Activated effector memory CD4-positive, alpha-beta T cell treated with anti-CD3 and anti-CD28 coated beads, Interleukin-2, amount 50 U/mL, for 16 hours (primary cell): Measurements from ENCODE around the gene WASF2.

Experiments used
- DNase-seq: peaks from one replicate; pipeline ENCODE4 v3.0.0-alpha.2; 2020

WASF2 gene

GRCh38 chr1:27372022-27372807 is 117.8 kb downstream of the WASF2 start:
- DNase-seq: no peak

DNA sequence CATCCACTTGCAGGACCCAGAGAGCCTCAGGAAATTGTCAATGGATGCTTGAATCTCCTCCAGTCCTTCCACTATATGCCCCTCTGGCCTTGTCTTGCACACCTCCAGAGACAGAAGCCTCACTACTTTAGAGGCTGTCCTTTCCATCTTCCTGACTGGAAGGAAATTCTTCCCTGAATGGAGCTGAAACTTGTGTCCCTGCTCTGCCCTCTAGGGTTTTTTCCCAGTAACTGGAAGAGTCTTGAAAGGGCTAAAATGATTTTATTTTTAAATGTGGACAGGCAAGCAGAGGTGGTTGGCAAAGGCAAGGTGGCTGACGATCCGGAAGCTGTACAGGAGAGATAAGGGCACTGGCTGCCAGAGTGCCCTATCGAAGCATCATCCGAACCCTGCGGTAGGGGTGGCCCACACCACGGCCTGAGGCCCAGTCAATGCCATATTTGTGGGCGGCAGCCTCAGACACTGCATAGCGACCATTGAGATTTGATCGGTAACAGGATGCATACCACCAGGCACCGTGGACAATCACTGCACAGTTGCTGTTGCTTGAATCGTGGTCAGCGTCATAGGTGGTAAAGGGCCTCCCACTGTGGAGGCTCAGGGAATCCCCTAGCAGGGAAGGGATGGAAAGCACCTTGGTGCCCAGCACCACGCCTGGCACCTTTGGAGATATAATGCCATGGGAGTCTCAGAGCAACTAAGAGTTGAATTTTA is 120.9 kb downstream of the WASF2 start:
- DNase-seq: no peak

DNA sequence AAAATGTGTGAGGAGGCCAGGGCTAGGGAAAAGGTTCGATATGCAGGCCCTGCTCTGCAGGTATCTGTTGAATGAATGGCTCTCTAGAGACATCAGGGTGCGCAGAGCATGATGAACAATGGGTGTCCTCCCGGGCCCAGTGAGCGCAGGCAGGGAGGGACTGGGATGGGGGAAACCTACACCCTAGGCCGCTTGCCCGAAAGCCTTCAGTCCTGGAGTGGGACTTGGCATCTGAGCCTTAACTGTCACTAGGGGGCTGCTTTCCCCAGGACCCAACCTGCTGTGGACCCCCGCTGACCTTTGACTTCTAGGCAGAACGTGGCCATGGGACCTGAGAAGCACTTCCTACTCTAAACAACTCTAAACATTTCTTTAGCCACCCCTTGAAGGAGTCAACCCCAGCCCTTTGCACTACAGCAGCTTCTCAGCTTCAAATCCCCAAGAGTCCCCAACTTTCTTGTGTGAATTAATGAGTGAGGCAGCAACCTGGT is 122.8 kb downstream of the WASF2 start:
- no peak for DNase-seq

GRCh38 chr1:27366411-27367159 is 123.4 kb downstream of the WASF2 start, which contains the start of gene MAP3K6:
MAP3K6 (minus strand) TSS chr1:27366961; CDS start chr1:27366597, 364 bp downstream.
- peak; percentile 78 for DNase-seq

DNA sequence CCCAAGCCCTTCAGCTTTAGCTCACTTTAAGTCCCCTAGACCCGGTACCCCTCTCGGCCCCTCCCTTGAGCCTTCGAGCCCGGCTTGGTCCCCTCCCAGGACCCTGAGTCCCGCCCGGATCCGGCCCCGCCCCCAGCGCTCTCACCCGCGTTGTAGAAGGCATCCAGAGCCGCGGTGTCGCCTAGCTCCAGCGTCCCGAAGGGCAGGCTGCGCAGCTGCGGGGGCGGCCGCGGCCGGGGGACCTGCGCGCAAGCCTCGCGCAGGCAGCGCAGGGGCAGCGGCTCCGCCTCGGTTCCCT is 123.9 kb downstream of the WASF2 start:
- peak; percentile 90 for DNase-seq

GRCh38 chr1:27365372-27366112 is 124.4 kb downstream of the WASF2 start:
- peak; percentile 91 for DNase-seq

DNA sequence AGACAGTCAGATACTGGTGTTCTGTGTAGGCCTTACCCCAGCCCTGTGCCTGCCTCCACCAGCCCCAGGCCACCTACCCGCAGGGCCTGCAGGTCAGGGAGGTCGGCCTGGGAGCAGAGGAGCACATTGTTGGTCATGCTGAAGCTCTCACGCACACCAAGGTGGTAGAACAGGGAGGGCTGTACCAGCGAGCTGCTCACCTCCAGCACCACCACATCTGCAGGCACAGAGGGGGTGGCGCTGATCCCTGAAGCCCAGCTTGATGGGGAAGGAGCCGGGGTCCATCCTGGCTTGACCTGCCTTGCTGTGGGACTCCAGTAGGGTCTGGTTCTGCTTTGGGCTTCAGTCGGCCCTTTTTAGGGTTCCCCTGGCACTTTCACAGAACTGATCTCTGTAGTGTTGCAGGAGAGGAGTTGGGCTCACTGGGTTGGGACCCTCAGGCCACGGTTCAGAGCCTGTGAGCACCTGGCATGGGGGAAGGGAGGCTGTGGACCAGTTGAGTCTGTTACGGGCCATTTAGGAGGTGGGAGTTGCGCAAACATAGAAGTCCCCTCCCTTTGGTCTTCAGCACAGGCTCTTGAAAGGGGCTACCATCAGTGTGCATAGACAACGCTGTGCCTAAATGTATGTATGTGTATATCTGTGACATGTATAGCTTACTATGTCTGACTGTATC is 125.1 kb downstream of the WASF2 start:
- DNase-seq: no peak

- DNase-seq: no peak
These were observed 125.9 kb downstream of the WASF2 start for GRCh38 chr1:27363766-27364695.

DNA sequence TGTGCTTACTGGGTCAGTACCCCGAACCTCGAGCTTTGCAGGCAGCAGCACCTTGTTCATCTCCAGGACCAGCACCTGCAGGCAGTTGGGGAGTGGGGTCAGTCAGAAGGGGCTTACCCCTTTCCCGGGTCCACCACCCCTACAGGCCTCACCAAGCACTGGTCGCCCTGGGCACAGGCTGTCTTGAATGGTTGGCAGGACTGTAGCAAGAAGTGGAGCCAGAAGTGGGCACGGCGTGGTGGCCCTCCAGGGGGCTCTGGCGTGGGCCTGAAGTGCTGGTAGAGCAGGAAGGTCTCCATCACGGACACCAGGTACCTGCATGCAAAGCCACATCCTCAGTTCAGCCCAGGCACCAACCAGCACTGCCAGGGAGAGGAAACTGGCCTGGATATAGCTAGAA is 128.4 kb downstream of the WASF2 start:
- DNase-seq: no peak

DNA sequence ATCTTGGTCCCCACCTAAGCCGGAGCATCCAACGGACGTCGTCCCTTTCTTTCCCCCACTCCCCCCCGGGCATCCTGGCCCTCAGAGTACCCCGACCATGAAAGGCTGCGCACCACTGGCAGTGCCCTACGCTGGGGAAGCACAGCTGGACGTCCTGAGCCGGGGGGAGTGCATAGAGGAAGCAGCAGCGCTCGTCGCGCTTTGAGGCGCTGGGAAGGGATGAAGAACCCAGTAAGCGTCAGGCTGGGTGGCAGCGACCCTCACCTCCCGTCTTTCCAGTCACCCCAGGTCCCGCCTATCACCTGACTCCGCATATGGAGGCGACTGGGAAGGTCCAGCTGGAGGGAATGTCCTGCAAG is 128.9 kb downstream of the WASF2 start:
- DNase-seq: no peak

GRCh38 chr1:27360159-27361043 is 129.6 kb downstream of the WASF2 start:
- peak; percentile 86 for DNase-seq

- no peak for DNase-seq
These were observed 130.2 kb downstream of the WASF2 start for GRCh38 chr1:27359822-27360158.

- DNase-seq: no peak
These were observed 131.0 kb downstream of the WASF2 start for GRCh38 chr1:27358928-27359313.

GRCh38 chr1:27358038-27358927 is 131.7 kb downstream of the WASF2 start:
- no peak for DNase-seq

- peak; percentile 93 for DNase-seq
These were observed 132.5 kb downstream of the WASF2 start for GRCh38 chr1:27357281-27358037.

DNA sequence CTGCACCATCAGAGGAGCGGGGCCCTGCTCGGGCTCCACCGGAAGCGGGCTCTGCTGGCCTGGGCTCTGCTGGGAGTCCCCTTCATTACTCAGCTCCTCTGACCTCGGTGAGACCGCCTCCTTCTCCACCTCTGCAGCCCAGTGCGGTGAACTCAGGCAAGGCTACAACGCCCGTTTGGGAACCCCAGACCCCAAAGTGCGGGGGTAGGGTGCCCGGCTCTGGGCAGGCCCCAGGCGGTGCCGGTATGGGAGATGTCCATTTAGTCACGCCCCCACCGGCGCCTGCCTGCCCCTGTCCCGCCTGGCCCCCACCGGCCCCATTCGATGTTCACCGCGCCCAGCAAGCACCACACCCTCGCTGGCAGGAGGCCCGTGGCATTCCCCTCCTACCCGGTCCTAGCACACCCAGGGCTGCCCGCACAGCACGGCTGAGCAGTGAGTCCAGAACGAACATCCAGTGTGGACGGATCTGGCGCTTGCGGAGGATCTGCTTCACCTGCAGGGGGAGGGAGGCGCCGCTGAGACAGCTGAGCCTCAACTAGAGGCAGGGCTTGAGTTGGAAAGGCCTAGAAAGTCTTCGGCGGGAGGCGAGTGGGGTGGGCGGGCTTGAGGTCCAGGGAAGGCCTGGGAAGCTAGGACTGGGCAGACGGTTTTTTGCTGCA is 133.2 kb downstream of the WASF2 start:
- DNase-seq: peak; percentile 84

- no peak for DNase-seq
These were observed 133.7 kb downstream of the WASF2 start for GRCh38 chr1:27356277-27356618.

DNA sequence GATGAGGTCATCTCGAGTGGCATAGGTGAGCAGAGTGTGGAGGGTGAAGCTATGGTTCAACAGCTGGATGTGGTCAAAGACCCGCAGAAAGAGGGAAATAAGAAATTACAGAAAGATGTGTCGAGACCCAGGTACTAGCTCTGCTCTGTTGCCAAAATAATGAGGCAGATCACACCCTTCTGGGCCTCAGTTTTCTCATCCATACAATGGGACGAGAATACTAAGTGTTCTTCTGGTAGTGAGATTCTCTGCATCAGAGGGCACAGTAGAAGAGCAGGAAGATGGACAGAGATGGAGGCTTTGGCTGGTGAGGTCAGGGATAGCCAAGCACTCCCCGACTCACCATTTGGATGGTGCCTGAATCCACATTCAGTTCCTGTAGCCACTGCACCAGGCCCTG is 134.3 kb downstream of the WASF2 start:
- DNase-seq: no peak
